SK-N-SH (cell line): Measurements from ENCODE around the gene JAZF1. TPM values are rescaled to one million over a fixed set of nuclear protein-coding genes. Genes with fewer than 3 reads are reported as not detected.

Source experiments
- CTCF ChIA-PET: fragments of 300-600, 350-600 bp; formaldehyde crosslinking; extraction: SDS; loops from one replicate; lab custom pipeline; 2021; lab: Yijun Ruan, JAX
- POLR2A ChIA-PET: fragments of 350-600 bp; sonication (Branson Sonifier 250); formaldehyde crosslinking; extraction: SDS; loops from one replicate; lab custom pipeline; 2020; ENCODE audit warnings: antibody characterized with exemption, inconsistent platforms; lab: Yijun Ruan, JAX
- DNase-seq: peaks from one replicate; pipeline ENCODE4 v3.0.0; 2012
- H2AFZ ChIP-seq: fragments of 200-600 bp; sonication (generic); 2 replicates; pipeline ENCODE4 v1.8.1; 2016; ENCODE audit warnings: antibody characterized with exemption, mild to moderate bottlenecking, low read depth
- H3F3A ChIP-seq: fragments of 200-600 bp; sonication (generic); replicated peaks from 2 replicates; pipeline ENCODE3; 2016; ENCODE audit warnings: antibody characterized with exemption, mild to moderate bottlenecking; ENCODE audit not compliant: insufficient read depth
- H3K27ac ChIP-seq, 2 experiments: fragments of 200-500 bp in 1 of 2; fragments of 200-600 bp in 1 of 2; sonication (Bioruptor generic) in 1 of 2; sonication (generic), shearing (Covaris generic) in 1 of 2; 2 replicates each; pipeline versions ENCODE4 v1.5.1 to v1.6.1; 2014 to 2016; ENCODE audit warnings: low read depth in 2 of 2, inconsistent platforms in 1 of 2, low read length in 1 of 2, mild to moderate bottlenecking in 1 of 2, mixed read lengths in 1 of 2
- H3K27me3 ChIP-seq: fragments of 200-600 bp; sonication (generic), shearing (Covaris generic); 2 replicates; pipeline ENCODE4 v1.6.1; 2016; ENCODE audit warnings: mixed run types; ENCODE audit not compliant: insufficient read depth
- H3K36me3 ChIP-seq, 2 experiments: fragments of 200-500 bp in 1 of 2; fragments of 200-600 bp in 1 of 2; sonication (Bioruptor generic) in 1 of 2; sonication (generic) in 1 of 2; replicated peaks in 1 of 2; 2 replicates each; pipeline versions ENCODE3 to v1.5.1; 2014 to 2016; ENCODE audit warnings: low read length in 1 of 2, mild to moderate bottlenecking in 1 of 2; ENCODE audit not compliant: insufficient read depth in 2 of 2, control insufficient read depth in 1 of 2
- H3K4me1 ChIP-seq, 2 experiments: fragments of 200-500 bp in 1 of 2; fragments of 200-600 bp in 1 of 2; sonication (Bioruptor generic) in 1 of 2; sonication (generic), shearing (Covaris generic) in 1 of 2; 2 replicates each; pipeline versions ENCODE4 v1.5.1 to v1.6.1; 2014 to 2016; ENCODE audit warnings: low read depth in 1 of 2, low read length in 1 of 2, mixed run types in 1 of 2; ENCODE audit not compliant: insufficient read depth in 2 of 2, control insufficient read depth in 1 of 2
- H3K4me2 ChIP-seq: fragments of 200-600 bp; sonication (generic), shearing (Covaris generic); 2 replicates; pipeline ENCODE4 v1.6.1; 2017; ENCODE audit warnings: mixed run types
- H3K4me3 ChIP-seq, 2 experiments: fragments of 200-500 bp in 1 of 2; fragments of 200-600 bp in 1 of 2; sonication (Bioruptor generic) in 1 of 2; sonication (generic), shearing (Covaris generic) in 1 of 2; 2 replicates each; pipeline versions ENCODE4 v1.5.1 to v1.8.1; 2014 to 2016; ENCODE audit warnings: low read depth in 2 of 2, inconsistent platforms in 1 of 2, low read length in 1 of 2, mild to moderate bottlenecking in 1 of 2, mixed read lengths in 1 of 2, moderate library complexity in 1 of 2
- H3K79me2 ChIP-seq: fragments of 200-600 bp; sonication (generic); 2 replicates; pipeline ENCODE4 v1.8.1; 2017; ENCODE audit warnings: mild to moderate bottlenecking; ENCODE audit not compliant: insufficient read depth
- H3K9ac ChIP-seq: fragments of 200-600 bp; sonication (generic); 2 replicates; pipeline ENCODE4 v1.6.1; 2017; ENCODE audit warnings: mixed run types
- H3K9me2 ChIP-seq: fragments of 200-600 bp; sonication (generic); 2 replicates; pipeline ENCODE4 v1.6.1; 2017; ENCODE audit warnings: mixed run types
- H3K9me3 ChIP-seq: fragments of 200-600 bp; sonication (generic); 2 replicates; pipeline ENCODE4 v1.6.1; 2017; ENCODE audit warnings: mixed run types, mild to moderate bottlenecking, moderate library complexity
- H4K20me1 ChIP-seq: fragments of 200-600 bp; sonication (generic); 2 replicates; pipeline ENCODE4 v1.6.1; 2017; ENCODE audit warnings: mild to moderate bottlenecking, mixed run types; ENCODE audit not compliant: insufficient read depth
- FOSL2 ChIP-seq: IDR thresholded peaks from 2 replicates; pipeline ENCODE4 v1.4.0; 2012; ENCODE audit warnings: low read depth, mild to moderate bottlenecking, moderate library complexity, borderline replicate concordance
- FOXM1 ChIP-seq: IDR thresholded peaks from 2 replicates; pipeline ENCODE4 v1.4.0; 2012; ENCODE audit warnings: low read depth, mild to moderate bottlenecking
- GABPA ChIP-seq: IDR thresholded peaks from 2 replicates; pipeline ENCODE4 v1.4.0; 2012; ENCODE audit warnings: low read depth, mild to moderate bottlenecking
- JUND ChIP-seq: IDR thresholded peaks from 2 replicates; pipeline ENCODE4 v1.4.0; 2012
- MEF2A ChIP-seq: IDR thresholded peaks from 2 replicates; pipeline ENCODE4 v1.4.0; 2012; ENCODE audit warnings: low read depth, borderline replicate concordance
- MXI1 ChIP-seq: IDR thresholded peaks from 2 replicates; pipeline ENCODE4 v1.6.1; 2012; ENCODE audit warnings: mild to moderate bottlenecking, low read depth, low read length, improper control_type of control experiment
- NFIC ChIP-seq: IDR thresholded peaks from 2 replicates; pipeline ENCODE4 v1.4.0; 2012; ENCODE audit warnings: borderline replicate concordance
- POLR2AphosphoS5 ChIP-seq: IDR thresholded peaks from 2 replicates; pipeline ENCODE4 v1.6.1; 2012; ENCODE audit warnings: low read depth, low read length
- RAD21 ChIP-seq: IDR thresholded peaks from 2 replicates; pipeline ENCODE4 v1.6.1; 2012; ENCODE audit warnings: mild to moderate bottlenecking, low read length
- RFX5 ChIP-seq: IDR thresholded peaks from 2 replicates; pipeline ENCODE4 v1.6.1; 2012; ENCODE audit warnings: mild to moderate bottlenecking, improper control_type of control experiment, low read length
- SIN3A ChIP-seq: IDR thresholded peaks from 2 replicates; pipeline ENCODE4 v1.6.1; 2012; ENCODE audit warnings: low read depth, mild to moderate bottlenecking, low read length, moderate library complexity, borderline replicate concordance
- SMC3 ChIP-seq: IDR thresholded peaks from 2 replicates; pipeline ENCODE4 v1.6.1; 2012; ENCODE audit warnings: low read depth, low read length, improper control_type of control experiment
- TAF1 ChIP-seq: IDR thresholded peaks from 2 replicates; pipeline ENCODE4 v1.6.1; 2012; ENCODE audit warnings: low read depth, mild to moderate bottlenecking, low read length, moderate library complexity, borderline replicate concordance
- TEAD4 ChIP-seq: IDR thresholded peaks from 2 replicates; pipeline ENCODE4 v1.4.0; 2012; ENCODE audit warnings: mild to moderate bottlenecking, borderline replicate concordance; ENCODE audit not compliant: insufficient read depth
- USF1 ChIP-seq: IDR thresholded peaks from 2 replicates; pipeline ENCODE4 v1.4.0; 2012; ENCODE audit warnings: low read depth, borderline replicate concordance
- USF2 ChIP-seq: fragments of 150-350 bp; IDR thresholded peaks from 2 replicates; pipeline ENCODE4 v1.6.1; 2017; ENCODE audit warnings: antibody characterized with exemption, low read length, low read depth, borderline replicate concordance
- YY1 ChIP-seq: IDR thresholded peaks from 2 replicates; pipeline ENCODE4 v1.4.0; 2012; ENCODE audit warnings: low read depth, mild to moderate bottlenecking
- WGBS: methylation state at CpG from one replicate; pipeline ENCODE4 v1.1.6; 2017; ENCODE audit warnings: low lambda C conversion rate; 5-methylcytosine and 5-hydroxymethylcytosine counted together
- polyA plus RNA-seq, 3 experiments: library from polyadenylated mRNA; depleted of rRNA; stranded (reverse); fragments of >200 nt; gene quantifications; 2 replicates each; pipeline ENCODE4 v1.2.3, GENCODE V29; 2012
- TF ChIP-seq, protein P1 (sequence below): fragments of 150-350 bp; IDR thresholded peaks from 2 replicates; pipeline ENCODE4 v1.6.1; 2016; ENCODE audit warnings: mild to moderate bottlenecking, low read depth, low read length
- TF ChIP-seq, protein P2 (sequence below): fragments of 200-600 bp; sonication (generic); IDR thresholded peaks from 2 replicates; pipeline ENCODE4 v1.6.1; 2017; ENCODE audit warnings: antibody characterized with exemption, mild to moderate bottlenecking, moderate library complexity
- TF ChIP-seq, protein P3 (sequence below): IDR thresholded peaks from 2 replicates; pipeline ENCODE4; 2012
- TF ChIP-seq, protein P4 (sequence below): IDR thresholded peaks from 2 replicates; pipeline ENCODE4 v1.6.1; 2012; ENCODE audit warnings: mild to moderate bottlenecking, low read depth, low read length, moderate library complexity

The JAZF1 gene
- polyA plus RNA-seq, 1 of the 3 experiments (the other 2 are of a cell fraction), result 1.7 TPM

- TF ChIP-seq USF1 (no peak), SMC3 (no peak), JUND (no peak), SIN3A (no peak), MXI1 (no peak), MEF2A (no peak), NFIC (no peak), TEAD4 (no peak)
These were observed 237.4 kb downstream of the JAZF1 start (continued) for GRCh38 chr7:27943241-27943640.

DNA sequence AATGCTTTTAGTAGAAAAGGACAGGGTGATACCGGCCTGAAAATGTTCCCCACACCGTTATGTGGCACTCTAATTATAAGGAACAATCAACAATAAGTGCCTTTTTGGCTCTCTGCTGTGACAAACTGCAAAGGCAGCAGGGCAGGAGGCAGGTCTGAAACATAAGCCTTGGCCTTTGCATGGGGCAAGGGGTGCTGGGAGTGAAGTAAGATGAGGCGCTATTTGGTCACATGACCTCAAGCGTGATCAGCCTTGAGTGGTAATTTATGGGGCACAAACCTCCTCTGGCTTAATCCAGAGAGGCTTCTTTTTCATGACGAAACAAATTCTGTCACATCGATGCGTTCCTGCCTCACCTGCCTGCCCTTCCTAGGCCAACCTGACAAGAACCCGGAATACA is 237.9 kb downstream of the JAZF1 start:
- Histone ChIP-seq H3K27ac (no peak overlapping the region), H2AFZ (no peak overlapping the region), H3K36me3 (no peaks in the 10 kb centered on the region), H4K20me1 (no peaks in the 10 kb centered on the region), H3K79me2 (no peaks in the 10 kb centered on the region), H3K9me3 (no peaks in the 10 kb centered on the region), H3K9me2 (no peaks in the 10 kb centered on the region), H3K4me1 (peaks cover 0 to 4% of the 10 kb centered on the region in 2 experiments; a peak in 1 of 4 replicates), H3F3A (no peaks in the 10 kb centered on the region), H3K4me2 (no peak overlapping the region), H3K4me3 (no peak overlapping the region), H3K27me3 (no peaks in the 10 kb centered on the region), H3K9ac (no peak overlapping the region)
- TF ChIP-seq, protein P1, sequence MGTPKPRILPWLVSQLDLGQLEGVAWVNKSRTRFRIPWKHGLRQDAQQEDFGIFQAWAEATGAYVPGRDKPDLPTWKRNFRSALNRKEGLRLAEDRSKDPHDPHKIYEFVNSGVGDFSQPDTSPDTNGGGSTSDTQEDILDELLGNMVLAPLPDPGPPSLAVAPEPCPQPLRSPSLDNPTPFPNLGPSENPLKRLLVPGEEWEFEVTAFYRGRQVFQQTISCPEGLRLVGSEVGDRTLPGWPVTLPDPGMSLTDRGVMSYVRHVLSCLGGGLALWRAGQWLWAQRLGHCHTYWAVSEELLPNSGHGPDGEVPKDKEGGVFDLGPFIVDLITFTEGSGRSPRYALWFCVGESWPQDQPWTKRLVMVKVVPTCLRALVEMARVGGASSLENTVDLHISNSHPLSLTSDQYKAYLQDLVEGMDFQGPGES, result no peak
- TF ChIP-seq, protein P2, sequence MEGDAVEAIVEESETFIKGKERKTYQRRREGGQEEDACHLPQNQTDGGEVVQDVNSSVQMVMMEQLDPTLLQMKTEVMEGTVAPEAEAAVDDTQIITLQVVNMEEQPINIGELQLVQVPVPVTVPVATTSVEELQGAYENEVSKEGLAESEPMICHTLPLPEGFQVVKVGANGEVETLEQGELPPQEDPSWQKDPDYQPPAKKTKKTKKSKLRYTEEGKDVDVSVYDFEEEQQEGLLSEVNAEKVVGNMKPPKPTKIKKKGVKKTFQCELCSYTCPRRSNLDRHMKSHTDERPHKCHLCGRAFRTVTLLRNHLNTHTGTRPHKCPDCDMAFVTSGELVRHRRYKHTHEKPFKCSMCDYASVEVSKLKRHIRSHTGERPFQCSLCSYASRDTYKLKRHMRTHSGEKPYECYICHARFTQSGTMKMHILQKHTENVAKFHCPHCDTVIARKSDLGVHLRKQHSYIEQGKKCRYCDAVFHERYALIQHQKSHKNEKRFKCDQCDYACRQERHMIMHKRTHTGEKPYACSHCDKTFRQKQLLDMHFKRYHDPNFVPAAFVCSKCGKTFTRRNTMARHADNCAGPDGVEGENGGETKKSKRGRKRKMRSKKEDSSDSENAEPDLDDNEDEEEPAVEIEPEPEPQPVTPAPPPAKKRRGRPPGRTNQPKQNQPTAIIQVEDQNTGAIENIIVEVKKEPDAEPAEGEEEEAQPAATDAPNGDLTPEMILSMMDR, result no peak
- TF ChIP-seq RFX5 (no peak), FOSL2 (no peak), TAF1 (no peak), MEF2A (no peak), POLR2AphosphoS5 (no peak), GABPA (no peak), YY1 (no peak), RAD21 (no peak), USF2 (no peak), USF1 (no peak), FOXM1 (no peak)
- TF ChIP-seq, protein P3, sequence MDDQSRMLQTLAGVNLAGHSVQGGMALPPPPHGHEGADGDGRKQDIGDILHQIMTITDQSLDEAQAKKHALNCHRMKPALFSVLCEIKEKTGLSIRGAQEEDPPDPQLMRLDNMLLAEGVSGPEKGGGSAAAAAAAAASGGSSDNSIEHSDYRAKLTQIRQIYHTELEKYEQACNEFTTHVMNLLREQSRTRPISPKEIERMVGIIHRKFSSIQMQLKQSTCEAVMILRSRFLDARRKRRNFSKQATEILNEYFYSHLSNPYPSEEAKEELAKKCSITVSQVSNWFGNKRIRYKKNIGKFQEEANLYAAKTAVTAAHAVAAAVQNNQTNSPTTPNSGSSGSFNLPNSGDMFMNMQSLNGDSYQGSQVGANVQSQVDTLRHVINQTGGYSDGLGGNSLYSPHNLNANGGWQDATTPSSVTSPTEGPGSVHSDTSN, result no peak
- TF ChIP-seq, protein P4, sequence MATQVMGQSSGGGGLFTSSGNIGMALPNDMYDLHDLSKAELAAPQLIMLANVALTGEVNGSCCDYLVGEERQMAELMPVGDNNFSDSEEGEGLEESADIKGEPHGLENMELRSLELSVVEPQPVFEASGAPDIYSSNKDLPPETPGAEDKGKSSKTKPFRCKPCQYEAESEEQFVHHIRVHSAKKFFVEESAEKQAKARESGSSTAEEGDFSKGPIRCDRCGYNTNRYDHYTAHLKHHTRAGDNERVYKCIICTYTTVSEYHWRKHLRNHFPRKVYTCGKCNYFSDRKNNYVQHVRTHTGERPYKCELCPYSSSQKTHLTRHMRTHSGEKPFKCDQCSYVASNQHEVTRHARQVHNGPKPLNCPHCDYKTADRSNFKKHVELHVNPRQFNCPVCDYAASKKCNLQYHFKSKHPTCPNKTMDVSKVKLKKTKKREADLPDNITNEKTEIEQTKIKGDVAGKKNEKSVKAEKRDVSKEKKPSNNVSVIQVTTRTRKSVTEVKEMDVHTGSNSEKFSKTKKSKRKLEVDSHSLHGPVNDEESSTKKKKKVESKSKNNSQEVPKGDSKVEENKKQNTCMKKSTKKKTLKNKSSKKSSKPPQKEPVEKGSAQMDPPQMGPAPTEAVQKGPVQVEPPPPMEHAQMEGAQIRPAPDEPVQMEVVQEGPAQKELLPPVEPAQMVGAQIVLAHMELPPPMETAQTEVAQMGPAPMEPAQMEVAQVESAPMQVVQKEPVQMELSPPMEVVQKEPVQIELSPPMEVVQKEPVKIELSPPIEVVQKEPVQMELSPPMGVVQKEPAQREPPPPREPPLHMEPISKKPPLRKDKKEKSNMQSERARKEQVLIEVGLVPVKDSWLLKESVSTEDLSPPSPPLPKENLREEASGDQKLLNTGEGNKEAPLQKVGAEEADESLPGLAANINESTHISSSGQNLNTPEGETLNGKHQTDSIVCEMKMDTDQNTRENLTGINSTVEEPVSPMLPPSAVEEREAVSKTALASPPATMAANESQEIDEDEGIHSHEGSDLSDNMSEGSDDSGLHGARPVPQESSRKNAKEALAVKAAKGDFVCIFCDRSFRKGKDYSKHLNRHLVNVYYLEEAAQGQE, result no peak
- ChIA-PET POLR2A (no interaction called here), CTCF (interaction anchor here (1.4 to 2.3 kb wide), 2 partner anchors 21 to 78 kb away, joined by 10 to 12 read pairs; no protein-coding TSS in a partner anchor)
- DNase-seq, result no peak
- WGBS, result 89% methylated on average over 7 of the region's 8 CpGs
